Heart right ventricle (tissue), 16 donors: ENCODE data around the gene PDLIM7. TPM values are rescaled to one million over a fixed set of nuclear protein-coding genes. Genes with fewer than 3 reads are reported as not detected.
A peak's percentile ranks its signal among the peaks of the same experiment; 100 is the strongest.
"Not testable (repeated sequence)": the region's sequence is repeated elsewhere in the genome, so short reads cannot be mapped to it uniquely, and the experiment has no call there.

Source experiments
- ATAC-seq, 8 donors: fragments of 200-7000 bp; cut with Tn5 transposase; one replicate each; pipeline ENCODE4 v1.9.1; 2020; ENCODE audit warnings: mild to moderate bottlenecking in 8 of 8, moderate library complexity in 8 of 8, moderate number of reproducible peaks in 1 of 8
- DNase-seq, 2 donors: peaks; one replicate each; pipeline ENCODE4 v3.0.0-alpha.2; 2020
- H3K27ac ChIP-seq, 10 donors: fragments of 200-600 bp; sonication (generic) in 2 of 10; one replicate each; pipeline versions ENCODE4 v1.5.0 to v1.8.0; 2020 to 2022; ENCODE audit warnings: mild to moderate bottlenecking in 3 of 10
- H3K27me3 ChIP-seq, 7 donors: fragments of 200-600 bp; one replicate each; pipeline ENCODE4 v1.8.0; 2021 to 2022; ENCODE audit warnings: mild to moderate bottlenecking in 2 of 7
- H3K36me3 ChIP-seq, 9 donors: fragments of 200-600 bp; sonication (generic) in 1 of 9; one replicate each; pipeline versions ENCODE4 v1.5.0 to v1.8.0; 2020 to 2022; ENCODE audit warnings: mild to moderate bottlenecking in 2 of 9
- H3K4me1 ChIP-seq, 9 donors: fragments of 200-600 bp; sonication (generic) in 1 of 9; one replicate each; pipeline versions ENCODE4 v1.5.0 to v1.8.0; 2020 to 2022; ENCODE audit warnings: mild to moderate bottlenecking in 4 of 9
- H3K4me3 ChIP-seq, 10 donors: fragments of 200-600 bp; sonication (generic) in 2 of 10; one replicate each; pipeline versions ENCODE4 v1.5.0 to v1.8.0; 2020 to 2022; ENCODE audit warnings: mild to moderate bottlenecking in 7 of 10, moderate library complexity in 2 of 10
- H3K9me3 ChIP-seq, 11 donors: fragments of 200-600 bp in 10 of 11; sonication (generic) in 2 of 11; one replicate each; pipeline versions ENCODE4 v1.5.0 to v1.8.0; 2013 to 2022; ENCODE audit warnings: mild to moderate bottlenecking in 2 of 11, control low read depth in 1 of 11, moderate library complexity in 1 of 11
- CTCF ChIP-seq, 9 donors: fragments of 200-600 bp; sonication (generic) in 2 of 9; IDR thresholded peaks; one replicate each; pipeline versions ENCODE4 v1.5.0 to v1.8.0; 2021 to 2022; ENCODE audit warnings: antibody characterized with exemption in 9 of 9, mild to moderate bottlenecking in 5 of 9, moderate library complexity in 1 of 9
- WGBS, 2 donors: extraction: QIAGEN DNeasy Blood & Tissue Kit; methylation state at CpG; one replicate each; pipeline ENCODE4 v1.1.7; 2013; ENCODE audit warnings: inconsistent platforms in 1 of 2; 5-methylcytosine and 5-hydroxymethylcytosine counted together
- intact Hi-C, 10 donors: fragments of 100-400 bp; cut with DNase I; formaldehyde crosslinking; loops; one replicate each; pipeline versions ENCODE4 v1.11.1 to v1.14.2; 2022
- polyA plus RNA-seq, 2 donors: library from polyadenylated mRNA; stranded (reverse); fragments of 200-250 nt; gene quantifications; one replicate each; pipeline ENCODE4 v1.2.3, GENCODE V29; 2013
- total RNA-seq, 10 donors: library from RNA; stranded (reverse); fragmentation: NEBNext Ultra II Directional in 3 of 10; extraction: Animal tissue kit (Norgen Biotek cat#: 25700) in 3 of 10; gene quantifications; one replicate each; pipeline versions ENCODE4 v1.2.1 to v1.2.4, GENCODE V29; 2021 to 2023
- donor health status: Arrhythmogenic right ventricular cardiomyopathy.
- donor health status: ischemic (EF 13 %, LVEDD 7.1; RV severe dilation, severe dysfunction).
- donor health status: healthy with polysubstance abuse.
- donor health status: DM: no; HTN: yes; CAD: no.
- donor health status: DM: no; HTN: no; CAD: no.
- donor health status: ischemic (EF 25% LVEDD 6.9; RV normal size, moderate dysfunction).
- donor health status: ischemic (EF 25% LVEDD 5.7; RV mildly dilated, moderate dysfunction).
- donor health status: healthy.
- donor health status: DM: yes; HTN: yes; CAD: no.
- donor health status: Ischemic cardiomyopathy.
- donor health status: ischemic (EF 35%, LVEDD 5.7; RV mildly dilated, moderate dysfunction).
- donor health status: nonischemic (EF 11% LVEDD 7.7; RV severe dilation, severe dysfunction).
- donor health status: DM: yes; HTN: yes; CAD: no.
- donor health status: PGD.
- donor health status: ischemic (EF 29% LVEDD 5.4; RV normal size, mild dysfunction).
- donor health status: nonischemic (EF 23%, LVEDD 6.1; RV moderate dilation, normal function).

The PDLIM7 gene
- total and polyA plus RNA-seq, 12 donors: 32.5 to 131 (median 58.1) TPM

- no peaks in the 10 kb centered on the region for H3K27me3 ChIP-seq
- intact Hi-C loops: no loop called here
- ATAC-seq: no peak
- H3K4me1 ChIP-seq: peaks cover 0 to 29% (median 20%) of the 10 kb centered on the region in 9 donors
- H3K9me3 ChIP-seq: no peaks in the 10 kb centered on the region
- no peak overlapping the region for H3K27ac ChIP-seq
- peak in 3 of 9 donors; percentile 5 to 9 (median 8) for TF ChIP-seq CTCF (IDR thresholded peaks at IDR 0.05)
- no peak overlapping the region for H3K4me3 ChIP-seq
- 86% methylated on average over 26 of the region's 26 CpGs for WGBS, 2 donors
- H3K36me3 ChIP-seq: peaks cover 4 to 100% (median 55%) of the 10 kb centered on the region in 9 donors
- DNase-seq: no peak
Measured at GRCh38 chr5:177489119-177489716, 8.2 kb downstream of the PDLIM7 start.

GRCh38 chr5:177487975-177488374 lies 9.4 kb downstream of the PDLIM7 start:
- ATAC-seq (peak in 1 of 8 donors; percentile 1), DNase-seq (no peak)
- Histone ChIP-seq H3K4me1 (peaks cover 0 to 17% (median 8%) of the 10 kb centered on the region in 9 donors), H3K4me3 (no peak overlapping the region), H3K9me3 (no peaks in the 10 kb centered on the region), H3K36me3 (peaks cover 4 to 100% (median 60%) of the 10 kb centered on the region in 9 donors), H3K27ac (no peak overlapping the region), H3K27me3 (no peaks in the 10 kb centered on the region)
- no peak for TF ChIP-seq CTCF (IDR thresholded peaks at IDR 0.05)
- intact Hi-C loops: no loop called here
- 92 to 95% methylated on average over 15 of the region's 15 CpGs for WGBS, 2 donors

GRCh38 chr5:177487144-177487543 lies 10.3 kb downstream of the PDLIM7 start:
- intact Hi-C loops: no loop called here
- H3K36me3 ChIP-seq: peaks cover 1 to 93% (median 60%) of the 10 kb centered on the region in 9 donors
- no peak overlapping the region for H3K27ac ChIP-seq
- H3K4me1 ChIP-seq: peaks cover 0 to 9% (median 0%) of the 10 kb centered on the region in 9 donors
- DNase-seq (no peak), ATAC-seq (no peak)
- no peak for TF ChIP-seq CTCF (IDR thresholded peaks at IDR 0.05)
- H3K9me3 ChIP-seq: no peaks in the 10 kb centered on the region
- H3K4me3 ChIP-seq: no peak overlapping the region
- H3K27me3 ChIP-seq: no peaks in the 10 kb centered on the region
- 94 to 95% methylated on average over 8 of the region's 8 CpGs for WGBS, 2 donors

- Histone ChIP-seq H3K27ac (no peak overlapping the region), H3K4me1 (peaks cover 0 to 10% (median 0%) of the 10 kb centered on the region in 9 donors), H3K36me3 (peaks cover 0 to 93% (median 51%) of the 10 kb centered on the region in 9 donors), H3K27me3 (no peaks in the 10 kb centered on the region), H3K4me3 (no peak overlapping the region), H3K9me3 (no peaks in the 10 kb centered on the region)
- no peak for DNase-seq
- no peak for TF ChIP-seq CTCF (IDR thresholded peaks at IDR 0.05)
- no peak for ATAC-seq
- intact Hi-C loops: no loop called here
- 97% methylated on average over 3 of the region's 3 CpGs for WGBS, 2 donors
Measured at GRCh38 chr5:177486256-177486655, 11.1 kb downstream of the PDLIM7 start.

GRCh38 chr5:177485753-177486152 lies 11.7 kb downstream of the PDLIM7 start:
- H3K27me3 ChIP-seq, intact Hi-C loops, ATAC-seq, H3K27ac ChIP-seq, H3K4me3 ChIP-seq, H3K4me1 ChIP-seq, H3K9me3 ChIP-seq, DNase-seq: not testable (repeated sequence)
- H3K36me3 ChIP-seq: peaks cover 0 to 89% (median 46%) of the 10 kb centered on the region in 9 donors
- whole genome bisulfite sequencing, 2 donors: 98 to 99% methylated on average over 3 of the region's 3 CpGs
